ENCODE data around the gene HSPA12B.

HSPA12B gene

DNA sequence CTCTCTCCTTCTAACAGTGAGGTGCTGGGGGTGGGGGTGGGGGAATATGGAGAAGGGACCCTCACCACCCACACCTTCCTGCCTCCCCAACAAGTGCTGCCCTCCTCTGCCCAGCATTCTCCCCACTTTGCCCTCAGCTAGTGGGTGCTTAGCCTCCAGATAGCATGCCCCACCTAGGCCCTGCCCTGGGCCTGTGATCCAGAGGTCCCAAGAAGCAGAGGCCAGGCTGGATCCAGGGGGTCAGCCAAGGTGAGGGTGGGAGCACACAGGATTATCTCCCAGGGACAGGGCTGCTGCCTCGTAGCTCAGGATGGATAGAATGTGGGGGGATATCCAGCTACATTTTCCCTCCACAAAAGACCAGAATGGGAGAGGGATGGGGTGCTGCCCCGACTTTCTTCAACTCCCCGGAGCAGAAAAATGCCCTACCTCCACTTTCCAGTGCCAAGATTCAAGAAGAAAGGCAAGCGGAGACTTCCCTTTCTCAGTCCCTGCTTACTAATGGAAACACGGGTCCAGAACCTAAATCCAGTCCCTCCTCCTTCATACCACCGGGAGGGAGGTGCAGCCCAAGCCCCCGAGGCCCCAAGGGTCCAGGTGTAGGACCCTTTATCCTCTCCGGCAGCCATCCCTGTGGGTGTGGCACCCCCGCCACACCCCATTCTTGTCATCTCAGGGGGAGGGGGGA lies 34.1 kb downstream of the HSPA12B start (continued):
- TF ChIP-seq ZBTB44 (tag by site-specific recombination; IDR thresholded peaks at IDR 0.05) = no peak
- no peak for TF ChIP-seq ZNF580 (tag by site-specific recombination; IDR thresholded peaks at IDR 0.05)
- no peak for TF ChIP-seq ZNF677 (tag by site-specific recombination; IDR thresholded peaks at IDR 0.05)
- TF ChIP-seq ZNF621 (tag by site-specific recombination; IDR thresholded peaks at IDR 0.05) = no peak
- no peak for TF ChIP-seq ZNF221 (tag by site-specific recombination; IDR thresholded peaks at IDR 0.05; ENCODE audit: borderline replicate concordance)
- TF ChIP-seq BCL6B (tag by site-specific recombination; IDR thresholded peaks at IDR 0.05) = no peak

GRCh38 chr20:3767110-3767426 lies 34.6 kb downstream of the HSPA12B start:
- Histone ChIP-seq H3K9me3 (ENCODE audit: control insufficient read depth, insufficient read depth, low read depth, low read length) (no peaks in the 10 kb centered on the region), H3K36me3 (ENCODE audit: control insufficient read depth in 2 of 2, insufficient read depth in 1 of 2, low read length in 2 of 2) (peaks cover 0 to 5% of the 10 kb centered on the region in 2 experiments; a peak in 2 of 3 replicates), H3K4me1 (ENCODE audit: control insufficient read depth, insufficient read depth, low read length) (peaks cover 7% of the 10 kb centered on the region), H3K4me3 (ENCODE audit: low read depth, low read length) (peak overlapping the region; percentile 74), H3K27ac (ENCODE audit: extremely low read depth, low read depth, low read length) (peak overlapping the region; percentile 67; the same call in 1 of the 2 replicates)
- ChIA-PET POLR2A (interaction anchor here (0.7 to 3.1 kb wide), 16 partner anchors 9 to 325 kb away, joined by 3 to 36 read pairs (median 8); partner anchors contain the start of genes AP5S1, CDC25B and SPEF1), CTCF (interaction anchor here (1.1 to 10.8 kb wide), 9 partner anchors 10 to 203 kb away, joined by 3 to 133 read pairs (median 10); partner anchors contain the start of gene SPEF1)
- TF ChIP-seq ZNF350 (tag by site-specific recombination; IDR thresholded peaks at IDR 0.05) = no peak
- TF ChIP-seq, protein P1, sequence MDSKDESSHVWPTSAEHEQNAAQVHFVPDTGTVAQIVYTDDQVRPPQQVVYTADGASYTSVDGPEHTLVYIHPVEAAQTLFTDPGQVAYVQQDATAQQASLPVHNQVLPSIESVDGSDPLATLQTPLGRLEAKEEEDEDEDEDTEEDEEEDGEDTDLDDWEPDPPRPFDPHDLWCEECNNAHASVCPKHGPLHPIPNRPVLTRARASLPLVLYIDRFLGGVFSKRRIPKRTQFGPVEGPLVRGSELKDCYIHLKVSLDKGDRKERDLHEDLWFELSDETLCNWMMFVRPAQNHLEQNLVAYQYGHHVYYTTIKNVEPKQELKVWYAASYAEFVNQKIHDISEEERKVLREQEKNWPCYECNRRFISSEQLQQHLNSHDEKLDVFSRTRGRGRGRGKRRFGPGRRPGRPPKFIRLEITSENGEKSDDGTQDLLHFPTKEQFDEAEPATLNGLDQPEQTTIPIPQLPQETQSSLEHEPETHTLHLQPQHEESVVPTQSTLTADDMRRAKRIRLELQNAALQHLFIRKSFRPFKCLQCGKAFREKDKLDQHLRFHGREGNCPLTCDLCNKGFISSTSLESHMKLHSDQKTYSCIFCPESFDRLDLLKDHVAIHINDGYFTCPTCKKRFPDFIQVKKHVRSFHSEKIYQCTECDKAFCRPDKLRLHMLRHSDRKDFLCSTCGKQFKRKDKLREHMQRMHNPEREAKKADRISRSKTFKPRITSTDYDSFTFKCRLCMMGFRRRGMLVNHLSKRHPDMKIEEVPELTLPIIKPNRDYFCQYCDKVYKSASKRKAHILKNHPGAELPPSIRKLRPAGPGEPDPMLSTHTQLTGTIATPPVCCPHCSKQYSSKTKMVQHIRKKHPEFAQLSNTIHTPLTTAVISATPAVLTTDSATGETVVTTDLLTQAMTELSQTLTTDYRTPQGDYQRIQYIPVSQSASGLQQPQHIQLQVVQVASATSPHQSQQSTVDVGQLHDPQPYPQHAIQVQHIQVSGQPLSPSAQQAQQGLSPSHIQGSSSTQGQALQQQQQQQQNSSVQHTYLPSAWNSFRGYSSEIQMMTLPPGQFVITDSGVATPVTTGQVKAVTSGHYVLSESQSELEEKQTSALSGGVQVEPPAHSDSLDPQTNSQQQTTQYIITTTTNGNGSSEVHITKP (tag by site-specific recombination; IDR thresholded peaks at IDR 0.05) = no peak
- no peak for TF ChIP-seq ZNF391 (tag by site-specific recombination; IDR thresholded peaks at IDR 0.05; ENCODE audit: borderline replicate concordance, low read depth)
- TF ChIP-seq, protein P2, sequence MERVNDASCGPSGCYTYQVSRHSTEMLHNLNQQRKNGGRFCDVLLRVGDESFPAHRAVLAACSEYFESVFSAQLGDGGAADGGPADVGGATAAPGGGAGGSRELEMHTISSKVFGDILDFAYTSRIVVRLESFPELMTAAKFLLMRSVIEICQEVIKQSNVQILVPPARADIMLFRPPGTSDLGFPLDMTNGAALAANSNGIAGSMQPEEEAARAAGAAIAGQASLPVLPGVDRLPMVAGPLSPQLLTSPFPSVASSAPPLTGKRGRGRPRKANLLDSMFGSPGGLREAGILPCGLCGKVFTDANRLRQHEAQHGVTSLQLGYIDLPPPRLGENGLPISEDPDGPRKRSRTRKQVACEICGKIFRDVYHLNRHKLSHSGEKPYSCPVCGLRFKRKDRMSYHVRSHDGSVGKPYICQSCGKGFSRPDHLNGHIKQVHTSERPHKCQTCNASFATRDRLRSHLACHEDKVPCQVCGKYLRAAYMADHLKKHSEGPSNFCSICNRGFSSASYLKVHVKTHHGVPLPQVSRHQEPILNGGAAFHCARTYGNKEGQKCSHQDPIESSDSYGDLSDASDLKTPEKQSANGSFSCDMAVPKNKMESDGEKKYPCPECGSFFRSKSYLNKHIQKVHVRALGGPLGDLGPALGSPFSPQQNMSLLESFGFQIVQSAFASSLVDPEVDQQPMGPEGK (tag by site-specific recombination; IDR thresholded peaks at IDR 0.05) = peak; percentile 66; the same call in 1 of the 2 replicates
- TF ChIP-seq GLI2 (tag by site-specific recombination; IDR thresholded peaks at IDR 0.05; ENCODE audit: borderline replicate concordance, low read depth) = no peak
- no peak for TF ChIP-seq ZNF112 (tag by site-specific recombination; IDR thresholded peaks at IDR 0.05)
- TF ChIP-seq ZFP3 (tag by site-specific recombination; IDR thresholded peaks at IDR 0.05; ENCODE audit: low read depth) = no peak
- TF ChIP-seq ZNF174 (tag by site-specific recombination; IDR thresholded peaks at IDR 0.05) = no peak
- TF ChIP-seq TRIM28 (IDR thresholded peaks at IDR 0.05; ENCODE audit: borderline replicate concordance, low read length) = no peak
- TF ChIP-seq HIC1 (tag by site-specific recombination; IDR thresholded peaks at IDR 0.05) = no peak
- no peak for TF ChIP-seq ZNF621 (tag by site-specific recombination; IDR thresholded peaks at IDR 0.05)
- TF ChIP-seq, protein P3, sequence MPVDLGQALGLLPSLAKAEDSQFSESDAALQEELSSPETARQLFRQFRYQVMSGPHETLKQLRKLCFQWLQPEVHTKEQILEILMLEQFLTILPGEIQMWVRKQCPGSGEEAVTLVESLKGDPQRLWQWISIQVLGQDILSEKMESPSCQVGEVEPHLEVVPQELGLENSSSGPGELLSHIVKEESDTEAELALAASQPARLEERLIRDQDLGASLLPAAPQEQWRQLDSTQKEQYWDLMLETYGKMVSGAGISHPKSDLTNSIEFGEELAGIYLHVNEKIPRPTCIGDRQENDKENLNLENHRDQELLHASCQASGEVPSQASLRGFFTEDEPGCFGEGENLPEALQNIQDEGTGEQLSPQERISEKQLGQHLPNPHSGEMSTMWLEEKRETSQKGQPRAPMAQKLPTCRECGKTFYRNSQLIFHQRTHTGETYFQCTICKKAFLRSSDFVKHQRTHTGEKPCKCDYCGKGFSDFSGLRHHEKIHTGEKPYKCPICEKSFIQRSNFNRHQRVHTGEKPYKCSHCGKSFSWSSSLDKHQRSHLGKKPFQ (tag by site-specific recombination; IDR thresholded peaks at IDR 0.05) = no peak
- TF ChIP-seq ZNF404 (tag by site-specific recombination; IDR thresholded peaks at IDR 0.05) = no peak
- TF ChIP-seq ZFP37 (tag by site-specific recombination; IDR thresholded peaks at IDR 0.05) = 0 out of 2 replicates have a peak, but pooled peaks have one; percentile 66
- TF ChIP-seq ZBTB17 (tag by site-specific recombination; IDR thresholded peaks at IDR 0.05) = peak; percentile 35; the same call in 1 of the 2 replicates
- TF ChIP-seq ZNF335 (tag by site-specific recombination; conservative IDR thresholded peaks at IDR 0.05) = peak; percentile 36
